KMS-11 (cell line): Measurements from ENCODE around the gene DISC1.
A peak's percentile ranks its signal among the peaks of the same experiment; 100 is the strongest.

ENCODE experiments used
- H2AFZ ChIP-seq: fragments of 200-600 bp; sonication (generic); 2 replicates; pipeline ENCODE4 v1.6.1; 2016; ENCODE audit warnings: antibody characterized with exemption, mixed run types, low read depth
- H3K27ac ChIP-seq: fragments of 200-600 bp; sonication (generic); 2 replicates; pipeline ENCODE4 v1.6.1; 2016; ENCODE audit warnings: mild to moderate bottlenecking, mixed run types
- H3K27me3 ChIP-seq: fragments of 200-600 bp; sonication (generic); 2 replicates; pipeline ENCODE4 v1.6.1; 2017; ENCODE audit warnings: mild to moderate bottlenecking, low read depth, mixed run types, moderate library complexity; ENCODE audit not compliant: insufficient read depth
- H3K36me3 ChIP-seq: fragments of 200-600 bp; sonication (generic); 2 replicates; pipeline ENCODE4 v1.6.1; 2017; ENCODE audit warnings: mild to moderate bottlenecking, mixed run types; ENCODE audit not compliant: insufficient read depth
- H3K4me1 ChIP-seq: fragments of 200-600 bp; sonication (generic); 2 replicates; pipeline ENCODE4 v1.6.1; 2016; ENCODE audit warnings: mild to moderate bottlenecking, low read depth, mixed run types; ENCODE audit not compliant: poor library complexity, severe bottlenecking
- H3K4me2 ChIP-seq: fragments of 200-600 bp; sonication (generic); 2 replicates; pipeline ENCODE4 v1.7.0; 2016; ENCODE audit warnings: mild to moderate bottlenecking, mixed run types
- H3K4me3 ChIP-seq: fragments of 200-600 bp; sonication (generic); IDR thresholded peaks from 2 replicates; pipeline ENCODE4 v1.6.1; 2017; ENCODE audit warnings: low read depth, low read length, mixed read lengths; ENCODE audit not compliant: insufficient read depth
- H3K79me2 ChIP-seq: fragments of 200-600 bp; sonication (generic); 2 replicates; pipeline ENCODE4 v1.6.1; 2016; ENCODE audit warnings: low read depth, mixed run types; ENCODE audit not compliant: insufficient read depth
- H3K9ac ChIP-seq: fragments of 200-600 bp; sonication (generic); 2 replicates; pipeline ENCODE4 v1.6.1; 2016; ENCODE audit warnings: mild to moderate bottlenecking, mixed run types
- H4K20me1 ChIP-seq: fragments of 200-600 bp; sonication (generic); 2 replicates; pipeline ENCODE4 v1.6.1; 2016; ENCODE audit warnings: mild to moderate bottlenecking, mixed run types; ENCODE audit not compliant: insufficient read depth
- TF ChIP-seq, protein P1 (sequence below): fragments of 200-600 bp; sonication (generic); conservative IDR thresholded peaks from 2 replicates; pipeline ENCODE4 v1.6.1; 2017; ENCODE audit warnings: low read depth, mild to moderate bottlenecking, antibody characterized with exemption, low read length, moderate library complexity, mixed read lengths

Gene DISC1

DNA sequence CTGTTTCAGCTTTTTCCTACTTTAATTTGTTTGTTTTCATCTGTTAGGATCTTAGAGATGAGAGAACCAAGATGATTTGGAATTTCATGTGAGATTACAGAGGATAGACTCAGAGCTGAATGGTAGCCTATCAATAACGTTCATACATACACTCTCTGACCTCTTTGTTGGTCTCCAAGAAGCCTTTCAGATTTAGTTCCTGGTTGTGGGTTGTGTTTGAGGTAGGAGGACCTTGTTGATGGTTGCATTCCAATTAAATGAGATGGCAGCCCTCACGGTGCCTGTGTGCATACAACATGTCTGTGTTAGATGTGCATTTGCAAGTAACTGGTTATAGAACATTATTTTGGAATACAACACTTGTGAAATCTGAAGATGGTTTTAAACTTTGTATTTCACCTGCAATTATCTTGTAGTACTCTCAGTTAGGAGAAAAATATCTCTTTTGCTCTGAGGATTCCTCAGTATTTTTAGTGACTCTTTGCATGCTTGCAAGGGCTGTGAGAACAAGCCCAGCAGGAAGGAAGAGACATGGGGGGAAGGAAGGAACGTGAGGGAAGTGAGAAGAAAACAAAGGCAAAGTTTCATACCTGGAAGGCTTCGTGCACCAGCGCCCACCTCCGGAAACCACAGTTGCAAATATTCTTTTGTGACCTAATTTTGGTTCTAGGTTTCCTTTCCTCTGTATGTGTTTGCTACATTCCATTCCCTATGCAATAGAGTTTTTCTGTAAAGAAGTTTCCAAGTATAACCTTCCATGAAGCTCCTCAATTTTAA is 291.8 kb downstream of the DISC1 start:
- Histone ChIP-seq H2AFZ (no peak overlapping the region), H3K4me3 (no peak overlapping the region), H3K4me2 (peak overlapping the region; percentile 34; the same call in 1 of the 2 replicates), H3K4me1 (peaks cover 20% of the 10 kb centered on the region), H3K9ac (no peak overlapping the region), H3K27ac (no peak overlapping the region), H3K79me2 (no peaks in the 10 kb centered on the region), H3K27me3 (no peaks in the 10 kb centered on the region), H3K36me3 (no peaks in the 10 kb centered on the region), H4K20me1 (no peaks in the 10 kb centered on the region)
- TF ChIP-seq, protein P1, sequence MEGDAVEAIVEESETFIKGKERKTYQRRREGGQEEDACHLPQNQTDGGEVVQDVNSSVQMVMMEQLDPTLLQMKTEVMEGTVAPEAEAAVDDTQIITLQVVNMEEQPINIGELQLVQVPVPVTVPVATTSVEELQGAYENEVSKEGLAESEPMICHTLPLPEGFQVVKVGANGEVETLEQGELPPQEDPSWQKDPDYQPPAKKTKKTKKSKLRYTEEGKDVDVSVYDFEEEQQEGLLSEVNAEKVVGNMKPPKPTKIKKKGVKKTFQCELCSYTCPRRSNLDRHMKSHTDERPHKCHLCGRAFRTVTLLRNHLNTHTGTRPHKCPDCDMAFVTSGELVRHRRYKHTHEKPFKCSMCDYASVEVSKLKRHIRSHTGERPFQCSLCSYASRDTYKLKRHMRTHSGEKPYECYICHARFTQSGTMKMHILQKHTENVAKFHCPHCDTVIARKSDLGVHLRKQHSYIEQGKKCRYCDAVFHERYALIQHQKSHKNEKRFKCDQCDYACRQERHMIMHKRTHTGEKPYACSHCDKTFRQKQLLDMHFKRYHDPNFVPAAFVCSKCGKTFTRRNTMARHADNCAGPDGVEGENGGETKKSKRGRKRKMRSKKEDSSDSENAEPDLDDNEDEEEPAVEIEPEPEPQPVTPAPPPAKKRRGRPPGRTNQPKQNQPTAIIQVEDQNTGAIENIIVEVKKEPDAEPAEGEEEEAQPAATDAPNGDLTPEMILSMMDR: no peak

DNA sequence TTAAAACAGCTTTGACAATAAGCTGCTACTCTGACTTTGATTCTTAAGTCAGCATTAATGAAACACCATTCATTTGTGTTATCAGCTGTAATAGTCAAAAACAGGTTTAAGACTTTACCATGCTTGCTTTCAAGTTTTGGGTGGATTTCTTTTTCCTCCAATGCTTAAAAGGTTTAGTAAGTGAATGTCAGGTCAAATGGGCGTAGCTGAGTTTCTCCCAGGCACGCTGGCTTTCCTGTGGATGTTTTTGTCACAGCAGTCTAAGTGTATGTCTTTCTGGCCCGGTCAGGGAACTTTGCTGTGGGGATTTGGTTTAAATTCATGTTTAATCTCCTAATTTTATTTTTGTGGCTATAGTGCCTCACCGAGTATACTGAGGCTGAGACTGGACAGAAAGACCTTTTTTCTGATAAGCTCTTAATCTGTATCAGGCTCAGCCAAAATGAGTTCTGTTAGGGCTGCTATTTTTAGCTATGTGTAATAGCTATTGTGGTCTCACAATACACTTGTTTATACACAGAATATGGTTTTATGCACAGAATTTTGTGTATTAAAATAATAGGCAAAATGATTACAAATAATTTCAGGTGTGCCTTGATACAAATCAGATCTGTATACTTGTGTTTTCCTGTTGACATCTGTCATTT is 292.8 kb downstream of the DISC1 start:
- H3K27ac ChIP-seq: no peak overlapping the region
- peaks cover 20% of the 10 kb centered on the region for H3K4me1 ChIP-seq
- H2AFZ ChIP-seq: no peak overlapping the region
- no peak overlapping the region for H3K4me3 ChIP-seq
- H3K36me3 ChIP-seq: no peaks in the 10 kb centered on the region
- peak overlapping the region; percentile 34 for H3K4me2 ChIP-seq
- TF ChIP-seq, protein P1: no peak
- H3K9ac ChIP-seq: no peak overlapping the region
- no peaks in the 10 kb centered on the region for H3K27me3 ChIP-seq
- H3K79me2 ChIP-seq: no peaks in the 10 kb centered on the region
- H4K20me1 ChIP-seq: no peaks in the 10 kb centered on the region

DNA sequence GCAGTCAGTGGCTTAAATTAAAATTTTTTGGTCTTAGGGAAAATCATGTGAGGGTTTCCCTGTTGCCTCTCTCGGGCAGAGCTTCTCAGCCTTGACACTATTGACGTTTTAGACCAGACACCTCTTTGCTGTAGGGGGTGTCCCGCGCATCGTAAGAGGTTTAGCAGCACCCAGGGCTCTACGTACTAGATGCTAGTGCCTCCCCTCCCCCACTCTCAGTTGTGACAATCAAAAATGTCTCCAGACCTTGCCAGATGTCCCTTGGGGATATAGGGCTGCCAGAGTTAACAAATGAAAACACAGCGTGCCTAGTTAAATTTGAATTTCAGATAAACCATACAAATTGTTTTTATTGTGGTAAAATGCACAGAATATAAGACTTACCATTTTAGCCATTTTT is 293.3 kb downstream of the DISC1 start:
- Histone ChIP-seq H2AFZ (no peak overlapping the region), H3K4me2 (peak overlapping the region; percentile 34; the same call in 1 of the 2 replicates), H3K4me3 (no peak overlapping the region), H3K9ac (no peak overlapping the region), H3K27me3 (no peaks in the 10 kb centered on the region), H3K4me1 (peaks cover 20% of the 10 kb centered on the region), H4K20me1 (no peaks in the 10 kb centered on the region), H3K27ac (no peak overlapping the region), H3K36me3 (no peaks in the 10 kb centered on the region), H3K79me2 (no peaks in the 10 kb centered on the region)
- TF ChIP-seq, protein P1: no peak

DNA sequence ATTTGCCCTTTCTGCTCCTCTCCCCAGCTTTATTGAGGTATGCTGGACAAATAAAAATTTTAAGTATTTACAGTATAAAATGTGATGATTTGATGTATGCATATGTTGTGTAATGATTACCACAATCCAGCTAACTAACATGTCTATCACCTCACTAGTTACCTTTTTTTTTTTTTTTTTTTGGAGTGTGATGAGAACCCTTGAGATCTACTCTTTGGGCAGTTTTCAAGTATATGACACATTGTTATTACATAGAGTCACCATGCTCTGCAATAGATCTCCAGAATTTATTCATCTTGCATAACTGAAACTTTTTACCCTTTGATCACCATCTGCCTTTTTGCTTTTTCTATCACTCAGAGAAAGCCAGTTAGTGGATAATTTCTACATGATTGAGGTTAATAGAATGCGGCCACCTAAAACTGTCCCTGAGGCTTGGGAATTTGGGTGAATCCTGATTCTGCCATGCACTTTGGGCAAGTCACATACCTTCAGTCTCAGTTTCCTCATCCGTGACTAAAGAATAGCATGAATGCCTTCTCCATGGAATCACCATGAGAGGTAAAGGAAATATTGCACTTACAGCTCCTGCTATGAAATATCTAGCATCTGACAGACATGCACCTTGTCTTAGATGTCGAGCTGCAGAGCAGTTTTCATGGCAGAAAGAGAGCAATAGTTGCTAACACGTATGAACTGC is 295.2 kb downstream of the DISC1 start:
- Histone ChIP-seq H4K20me1 (no peaks in the 10 kb centered on the region), H3K79me2 (no peaks in the 10 kb centered on the region), H3K36me3 (no peaks in the 10 kb centered on the region), H3K27ac (no peak overlapping the region), H3K27me3 (no peaks in the 10 kb centered on the region), H3K9ac (no peak overlapping the region), H3K4me1 (peaks cover 20% of the 10 kb centered on the region), H3K4me3 (no peak overlapping the region), H3K4me2 (no peak overlapping the region), H2AFZ (no peak overlapping the region)
- TF ChIP-seq, protein P1: no peak
